SK-N-SH (cell line): Measurements from ENCODE around the gene EPHB2. TPM values are rescaled to one million over a fixed set of nuclear protein-coding genes. Genes with fewer than 3 reads are reported as not detected.

Source experiments
- CTCF ChIA-PET: fragments of 300-600, 350-600 bp; formaldehyde crosslinking; extraction: SDS; loops from one replicate; lab custom pipeline; 2021; lab: Yijun Ruan, JAX
- POLR2A ChIA-PET: fragments of 350-600 bp; sonication (Branson Sonifier 250); formaldehyde crosslinking; extraction: SDS; loops from one replicate; lab custom pipeline; 2020; ENCODE audit warnings: antibody characterized with exemption, inconsistent platforms; lab: Yijun Ruan, JAX
- DNase-seq: peaks from one replicate; pipeline ENCODE4 v3.0.0; 2012
- H2AFZ ChIP-seq: fragments of 200-600 bp; sonication (generic); 2 replicates; pipeline ENCODE4 v1.8.1; 2016; ENCODE audit warnings: antibody characterized with exemption, mild to moderate bottlenecking, low read depth
- H3F3A ChIP-seq: fragments of 200-600 bp; sonication (generic); replicated peaks from 2 replicates; pipeline ENCODE3; 2016; ENCODE audit warnings: antibody characterized with exemption, mild to moderate bottlenecking; ENCODE audit not compliant: insufficient read depth
- H3K27ac ChIP-seq, 2 experiments: fragments of 200-500 bp in 1 of 2; fragments of 200-600 bp in 1 of 2; sonication (Bioruptor generic) in 1 of 2; sonication (generic), shearing (Covaris generic) in 1 of 2; 2 replicates each; pipeline versions ENCODE4 v1.5.1 to v1.6.1; 2014 to 2016; ENCODE audit warnings: low read depth in 2 of 2, inconsistent platforms in 1 of 2, low read length in 1 of 2, mild to moderate bottlenecking in 1 of 2, mixed read lengths in 1 of 2
- H3K27me3 ChIP-seq: fragments of 200-600 bp; sonication (generic), shearing (Covaris generic); 2 replicates; pipeline ENCODE4 v1.6.1; 2016; ENCODE audit warnings: mixed run types; ENCODE audit not compliant: insufficient read depth
- H3K36me3 ChIP-seq, 2 experiments: fragments of 200-500 bp in 1 of 2; fragments of 200-600 bp in 1 of 2; sonication (Bioruptor generic) in 1 of 2; sonication (generic) in 1 of 2; replicated peaks in 1 of 2; 2 replicates each; pipeline versions ENCODE3 to v1.5.1; 2014 to 2016; ENCODE audit warnings: low read length in 1 of 2, mild to moderate bottlenecking in 1 of 2; ENCODE audit not compliant: insufficient read depth in 2 of 2, control insufficient read depth in 1 of 2
- H3K4me1 ChIP-seq, 2 experiments: fragments of 200-500 bp in 1 of 2; fragments of 200-600 bp in 1 of 2; sonication (Bioruptor generic) in 1 of 2; sonication (generic), shearing (Covaris generic) in 1 of 2; 2 replicates each; pipeline versions ENCODE4 v1.5.1 to v1.6.1; 2014 to 2016; ENCODE audit warnings: low read depth in 1 of 2, low read length in 1 of 2, mixed run types in 1 of 2; ENCODE audit not compliant: insufficient read depth in 2 of 2, control insufficient read depth in 1 of 2
- H3K4me2 ChIP-seq: fragments of 200-600 bp; sonication (generic), shearing (Covaris generic); 2 replicates; pipeline ENCODE4 v1.6.1; 2017; ENCODE audit warnings: mixed run types
- H3K4me3 ChIP-seq, 2 experiments: fragments of 200-500 bp in 1 of 2; fragments of 200-600 bp in 1 of 2; sonication (Bioruptor generic) in 1 of 2; sonication (generic), shearing (Covaris generic) in 1 of 2; 2 replicates each; pipeline versions ENCODE4 v1.5.1 to v1.8.1; 2014 to 2016; ENCODE audit warnings: low read depth in 2 of 2, inconsistent platforms in 1 of 2, low read length in 1 of 2, mild to moderate bottlenecking in 1 of 2, mixed read lengths in 1 of 2, moderate library complexity in 1 of 2
- H3K79me2 ChIP-seq: fragments of 200-600 bp; sonication (generic); 2 replicates; pipeline ENCODE4 v1.8.1; 2017; ENCODE audit warnings: mild to moderate bottlenecking; ENCODE audit not compliant: insufficient read depth
- H3K9ac ChIP-seq: fragments of 200-600 bp; sonication (generic); 2 replicates; pipeline ENCODE4 v1.6.1; 2017; ENCODE audit warnings: mixed run types
- H3K9me2 ChIP-seq: fragments of 200-600 bp; sonication (generic); 2 replicates; pipeline ENCODE4 v1.6.1; 2017; ENCODE audit warnings: mixed run types
- H3K9me3 ChIP-seq: fragments of 200-600 bp; sonication (generic); 2 replicates; pipeline ENCODE4 v1.6.1; 2017; ENCODE audit warnings: mixed run types, mild to moderate bottlenecking, moderate library complexity
- H4K20me1 ChIP-seq: fragments of 200-600 bp; sonication (generic); 2 replicates; pipeline ENCODE4 v1.6.1; 2017; ENCODE audit warnings: mild to moderate bottlenecking, mixed run types; ENCODE audit not compliant: insufficient read depth
- CTCF ChIP-seq: fragments of 200-600 bp; sonication (generic); IDR thresholded peaks from 2 replicates; pipeline ENCODE4 v1.6.1; 2017; ENCODE audit warnings: antibody characterized with exemption, mild to moderate bottlenecking, moderate library complexity
- EZH2phosphoT487 ChIP-seq: fragments of 200-600 bp; sonication (generic); IDR thresholded peaks from 2 replicates; pipeline ENCODE4 v1.6.1; 2017; ENCODE audit warnings: low read depth, mixed run types, mild to moderate bottlenecking, antibody characterized with exemption, moderate library complexity, borderline replicate concordance
- FOXM1 ChIP-seq: IDR thresholded peaks from 2 replicates; pipeline ENCODE4 v1.4.0; 2012; ENCODE audit warnings: low read depth, mild to moderate bottlenecking
- GABPA ChIP-seq: IDR thresholded peaks from 2 replicates; pipeline ENCODE4 v1.4.0; 2012; ENCODE audit warnings: low read depth, mild to moderate bottlenecking
- GATA2 ChIP-seq: sonication (generic); formaldehyde crosslinking; IDR thresholded peaks from 2 replicates; pipeline ENCODE4 v1.5.0; 2020; ENCODE audit warnings: mild to moderate bottlenecking, missing genetic modification reagents
- IRF3 ChIP-seq: fragments of 150-350 bp; IDR thresholded peaks from 2 replicates; pipeline ENCODE4 v1.6.1; 2016; ENCODE audit warnings: mild to moderate bottlenecking, low read depth, low read length
- MAX ChIP-seq: IDR thresholded peaks from 2 replicates; pipeline ENCODE4 v1.4.0; 2012; ENCODE audit warnings: low read depth
- MXI1 ChIP-seq: IDR thresholded peaks from 2 replicates; pipeline ENCODE4 v1.6.1; 2012; ENCODE audit warnings: mild to moderate bottlenecking, low read depth, low read length, improper control_type of control experiment
- RAD21 ChIP-seq: IDR thresholded peaks from 2 replicates; pipeline ENCODE4 v1.6.1; 2012; ENCODE audit warnings: mild to moderate bottlenecking, low read length
- RFX5 ChIP-seq: IDR thresholded peaks from 2 replicates; pipeline ENCODE4 v1.6.1; 2012; ENCODE audit warnings: mild to moderate bottlenecking, improper control_type of control experiment, low read length
- RXRA ChIP-seq: IDR thresholded peaks from 2 replicates; pipeline ENCODE4 v1.4.0; 2012; ENCODE audit warnings: low read depth, mild to moderate bottlenecking, borderline replicate concordance
- SIN3A ChIP-seq: IDR thresholded peaks from 2 replicates; pipeline ENCODE4 v1.6.1; 2012; ENCODE audit warnings: low read depth, mild to moderate bottlenecking, low read length, moderate library complexity, borderline replicate concordance
- SMC3 ChIP-seq: IDR thresholded peaks from 2 replicates; pipeline ENCODE4 v1.6.1; 2012; ENCODE audit warnings: low read depth, low read length, improper control_type of control experiment
- USF2 ChIP-seq: fragments of 150-350 bp; IDR thresholded peaks from 2 replicates; pipeline ENCODE4 v1.6.1; 2017; ENCODE audit warnings: antibody characterized with exemption, low read length, low read depth, borderline replicate concordance
- WGBS: methylation state at CpG from one replicate; pipeline ENCODE4 v1.1.6; 2017; ENCODE audit warnings: low lambda C conversion rate; 5-methylcytosine and 5-hydroxymethylcytosine counted together
- polyA plus RNA-seq, 3 experiments: library from polyadenylated mRNA; depleted of rRNA; stranded (reverse); fragments of >200 nt; gene quantifications; 2 replicates each; pipeline ENCODE4 v1.2.3, GENCODE V29; 2012

Gene EPHB2
- polyA plus RNA-seq, 1 of the 3 experiments (the other 2 are of a cell fraction) = 25.2 TPM

GRCh38 chr1:22691031-22691753, 19.4 kb upstream of the EPHB2 start:
- no peak for DNase-seq

More at GRCh38 chr1:22691031-22691753, 19.4 kb upstream of the EPHB2 start:
- Histone ChIP-seq H3K27me3 (no peaks in the 10 kb centered on the region), H3K4me2 (no peak overlapping the region), H3K4me1 (peaks cover 0 to 8% of the 10 kb centered on the region in 2 experiments; a peak in 2 of 4 replicates), H3K36me3 (no peaks in the 10 kb centered on the region), H3F3A (peaks cover 17% of the 10 kb centered on the region), H4K20me1 (no peaks in the 10 kb centered on the region), H3K9me3 (no peaks in the 10 kb centered on the region), H3K79me2 (no peaks in the 10 kb centered on the region), H3K4me3 (no peak overlapping the region), H3K9me2 (no peaks in the 10 kb centered on the region), H2AFZ (no peak overlapping the region), H3K27ac (no peak overlapping the region)
- CTCF ChIA-PET = interaction anchor here (0.6 to 3.7 kb wide), 7 partner anchors 9 to 273 kb away, joined by 3 to 19 read pairs (median 4); no protein-coding TSS in a partner anchor
- POLR2A ChIA-PET = no interaction called here
- WGBS = 82% methylated on average over 13 of the region's 13 CpGs
- no peak for TF ChIP-seq CTCF
- TF ChIP-seq RAD21 = no peak
- no peak for TF ChIP-seq MXI1
- TF ChIP-seq FOXM1 = no peak
- TF ChIP-seq GABPA = no peak
- no peak for TF ChIP-seq SIN3A
- TF ChIP-seq SMC3 = no peak
- TF ChIP-seq IRF3 = no peak
- TF ChIP-seq RFX5 = no peak
- TF ChIP-seq USF2 = no peak
- no peak for TF ChIP-seq RXRA
- no peak for TF ChIP-seq EZH2phosphoT487
- no peak for TF ChIP-seq MAX
- no peak for TF ChIP-seq GATA2 (CRISPR knock-in tag)
- TF ChIP-seq, all 33 proteins: peak for 0
- no peak overlapping the region for H3K9ac ChIP-seq
